ENCODE measurements around the gene CHM. TPM values are rescaled to one million over a fixed set of nuclear protein-coding genes. Genes with fewer than 3 reads are reported as not detected.

CHM gene
- total and polyA plus RNA-seq, 2 donors (not counting 1 experiment from before 2014, with no cell fraction given) = 13.7 to 25.5 TPM

DNA sequence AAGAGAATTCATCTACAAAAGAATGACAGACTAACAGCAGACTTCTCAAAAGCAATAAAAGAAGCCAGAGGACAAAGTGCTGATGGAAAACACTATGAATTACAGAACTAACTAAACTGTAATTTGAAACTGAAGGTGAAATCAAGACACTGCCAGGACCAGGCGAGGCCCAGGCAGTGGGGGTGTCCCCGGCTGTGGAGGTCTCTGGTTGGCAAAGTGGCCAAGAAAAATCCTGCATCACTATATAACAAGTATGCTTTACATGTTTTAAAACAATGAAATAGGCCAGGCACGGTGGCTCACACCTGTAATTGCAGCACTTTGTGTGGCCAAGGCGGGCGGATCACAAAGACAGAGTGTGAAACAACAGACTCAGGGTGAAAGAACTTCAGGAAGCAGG lies 32.9 kb downstream of the CHM start:
- no peaks in the 10 kb centered on the region for H3K27me3 Mint-ChIP-seq
- Histone ChIP-seq H4K20me1 (ENCODE audit: control insufficient read depth, insufficient read depth, low read length, poor library complexity, severe bottlenecking) (no peaks in the 10 kb centered on the region), H3K4me2 (replicated peaks; ENCODE audit: low read depth, low read length, poor library complexity, severe bottlenecking) (no peak overlapping the region), H3K9me3 (ENCODE audit: control extremely low read depth in 1 of 3, control insufficient read depth in 2 of 3, insufficient read depth in 1 of 3, low read length in 2 of 3) (no peaks in the 10 kb centered on the region), H3K36me3 (replicated peaks in 1 of 2; ENCODE audit: control extremely low read depth in 1 of 2, control insufficient read depth in 1 of 2, extremely low read depth in 1 of 2, insufficient read depth in 2 of 2, low read length in 1 of 2) (no peaks in the 10 kb centered on the region), H3K9ac (ENCODE audit: low read length) (no peak overlapping the region), H3K79me2 (ENCODE audit: control insufficient read depth, insufficient read depth, low read length) (peaks cover 12% of the 10 kb centered on the region), H3K27ac (ENCODE audit: low read length in 2 of 2) (no peak overlapping the region), H3K4me1 (ENCODE audit: control insufficient read depth in 2 of 2, insufficient read depth in 2 of 2, low read length in 2 of 2) (no peaks in the 10 kb centered on the region), H3K27me3 (replicated peaks in 1 of 4; ENCODE audit: control extremely low read depth in 1 of 4, control insufficient read depth in 3 of 4, insufficient read depth in 4 of 4, low read length in 3 of 4) (no peaks in the 10 kb centered on the region), H2AFZ (ENCODE audit: insufficient read depth, low read depth, low read length, poor library complexity, severe bottlenecking) (no peak overlapping the region), H3K4me3 (ENCODE audit: control extremely low read depth in 1 of 5, extremely low read depth in 1 of 5, insufficient read depth in 1 of 5, low read depth in 2 of 5, low read length in 4 of 5) (no peak overlapping the region)
- peaks cover 19% of the 10 kb centered on the region for H3K4me1 Mint-ChIP-seq
- DNase-seq (no peak), ATAC-seq (ENCODE audit: low read depth) (no peak)
- CTCF ChIA-PET = no interaction called here
- no peak overlapping the region for H3K27ac Mint-ChIP-seq
- WGBS (ENCODE audit: insufficient coverage) = no CpG with 5 or more reads among the region's 5 CpGs
- intact Hi-C loops (cut with micrococcal nuclease) = no loop called here
- H3K9me3 Mint-ChIP-seq (ENCODE audit: insufficient read depth) = peaks cover 2% of the 10 kb centered on the region
- TF ChIP-seq CTCF (IDR thresholded peaks at IDR 0.05) (no peak), EZH2 (IDR thresholded peaks at IDR 0.05; ENCODE audit: borderline replicate concordance, insufficient read depth, low read depth, low read length, poor library complexity, severe bottlenecking) (no peak)
- POLR2A ChIA-PET = no interaction called here
- no peak overlapping the region for H3K4me3 Mint-ChIP-seq

DNA sequence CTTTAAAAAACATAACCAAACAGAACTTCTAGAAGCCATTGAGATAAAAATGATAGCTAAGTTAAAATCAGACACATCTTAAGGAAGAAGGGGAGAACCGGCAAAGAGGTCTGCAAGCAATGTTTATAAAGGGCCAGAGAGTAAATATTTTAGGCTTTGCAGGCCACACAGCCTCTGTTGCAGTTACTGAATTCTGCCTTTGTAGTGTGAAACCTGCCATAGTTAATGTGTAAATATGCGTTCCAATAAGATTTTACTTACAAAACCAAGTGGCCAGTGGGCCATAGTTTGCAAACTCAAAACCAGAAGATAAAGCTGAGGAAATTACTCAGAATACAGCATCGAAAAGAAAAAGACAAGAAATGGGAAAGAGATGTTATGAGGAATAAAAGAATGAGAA lies 33.6 kb downstream of the CHM start:
- Histone ChIP-seq H3K27me3 (replicated peaks in 1 of 4; ENCODE audit: control extremely low read depth in 1 of 4, control insufficient read depth in 3 of 4, insufficient read depth in 4 of 4, low read length in 3 of 4) (no peaks in the 10 kb centered on the region), H3K27ac (ENCODE audit: low read length in 2 of 2) (no peak overlapping the region), H3K79me2 (ENCODE audit: control insufficient read depth, insufficient read depth, low read length) (peaks cover 17% of the 10 kb centered on the region), H3K4me3 (ENCODE audit: control extremely low read depth in 1 of 5, extremely low read depth in 1 of 5, insufficient read depth in 1 of 5, low read depth in 2 of 5, low read length in 4 of 5) (no peak overlapping the region), H3K4me2 (replicated peaks; ENCODE audit: low read depth, low read length, poor library complexity, severe bottlenecking) (no peak overlapping the region), H3K9me3 (ENCODE audit: control extremely low read depth in 1 of 3, control insufficient read depth in 2 of 3, insufficient read depth in 1 of 3, low read length in 2 of 3) (no peaks in the 10 kb centered on the region), H4K20me1 (ENCODE audit: control insufficient read depth, insufficient read depth, low read length, poor library complexity, severe bottlenecking) (no peaks in the 10 kb centered on the region), H2AFZ (ENCODE audit: insufficient read depth, low read depth, low read length, poor library complexity, severe bottlenecking) (no peak overlapping the region), H3K4me1 (ENCODE audit: control insufficient read depth in 2 of 2, insufficient read depth in 2 of 2, low read length in 2 of 2) (no peaks in the 10 kb centered on the region), H3K36me3 (replicated peaks in 1 of 2; ENCODE audit: control extremely low read depth in 1 of 2, control insufficient read depth in 1 of 2, extremely low read depth in 1 of 2, insufficient read depth in 2 of 2, low read length in 1 of 2) (no peaks in the 10 kb centered on the region), H3K9ac (ENCODE audit: low read length) (no peak overlapping the region)
- peaks cover 15% of the 10 kb centered on the region for H3K4me1 Mint-ChIP-seq
- no peaks in the 10 kb centered on the region for H3K27me3 Mint-ChIP-seq
- H3K27ac Mint-ChIP-seq = no peak overlapping the region
- WGBS (ENCODE audit: insufficient coverage) = no CpG with 5 or more reads among the region's 3 CpGs
- TF ChIP-seq CTCF (IDR thresholded peaks at IDR 0.05) (no peak), EZH2 (IDR thresholded peaks at IDR 0.05; ENCODE audit: borderline replicate concordance, insufficient read depth, low read depth, low read length, poor library complexity, severe bottlenecking) (no peak)
- intact Hi-C loops (cut with micrococcal nuclease) = no loop called here
- ATAC-seq (ENCODE audit: low read depth) = no peak
- POLR2A ChIA-PET = no interaction called here
- H3K9me3 Mint-ChIP-seq (ENCODE audit: insufficient read depth) = peaks cover 2% of the 10 kb centered on the region
- no peak for DNase-seq
- H3K4me3 Mint-ChIP-seq = no peak overlapping the region
- CTCF ChIA-PET = no interaction called here

Data from B cell (primary cell).